SK-MEL-5 (cell line): ENCODE data around the gene COX4I1. TPM values are rescaled to one million over a fixed set of nuclear protein-coding genes. Genes with fewer than 3 reads are reported as not detected.
"Not testable (repeated sequence)": the region's sequence is repeated elsewhere in the genome, so short reads cannot be mapped to it uniquely, and the experiment has no call there.

ENCODE experiments used
- DNase-seq: peaks from one replicate; pipeline ENCODE4 v3.0.0-alpha.2; 2016; ENCODE audit warnings: low read depth, low spot score
- in situ Hi-C: cut with HindIII; loops from 2 replicates; pipeline ENCODE4 v1.10.0; 2016; ENCODE audit warnings: low sequenced_read_pairs, high pct_unique_total_duplicates, low pct_unique_long_range_greater_than_20kb
- total RNA-seq: library from RNA; depleted of rRNA; stranded (reverse); fragments of >200 nt; shearing (Covaris generic); gene quantifications from 2 replicates; pipeline ENCODE4 v1.2.3, GENCODE V29; 2014

Gene COX4I1
- total RNA-seq, 1 experiment from 2014 or later, result 696 TPM

- DNase-seq, result no peak
- in situ Hi-C loops, result no loop called here
Observed at GRCh38 chr16:85788819-85789218, 10.7 kb upstream of the COX4I1 start.

GRCh38 chr16:85789773-85790172 lies 9.7 kb upstream of the COX4I1 start:
- DNase-seq, result no peak
- in situ Hi-C loops, result no loop called here

DNA sequence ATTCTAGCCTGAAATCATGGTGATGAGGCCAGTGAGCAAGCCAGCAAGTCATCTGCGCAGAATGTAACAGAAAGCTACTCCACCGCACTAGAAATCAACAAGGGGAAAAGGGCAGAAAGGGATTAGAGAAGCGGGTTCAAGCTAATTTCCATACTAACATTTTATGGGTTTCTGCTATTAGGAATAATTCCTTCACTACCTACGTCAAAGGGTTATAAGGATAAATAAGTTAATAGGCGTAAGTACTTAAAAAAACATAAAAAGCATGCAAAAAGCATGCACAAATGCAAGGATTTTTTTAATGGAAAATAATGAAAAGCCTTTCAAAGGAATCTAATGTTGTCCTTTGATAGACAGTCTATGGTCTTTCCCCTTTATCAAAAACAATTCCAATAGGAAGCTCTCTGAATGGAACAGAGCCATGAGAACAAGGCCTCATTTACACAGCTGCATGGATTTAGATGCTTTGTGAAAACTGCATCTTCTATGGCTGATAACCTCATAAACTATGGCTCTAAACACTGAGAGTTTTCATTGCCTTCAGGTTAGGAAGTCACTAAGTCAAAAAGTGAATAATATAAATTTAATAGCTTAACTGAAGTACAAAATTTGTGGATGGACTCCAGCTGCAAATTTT lies 5.7 kb upstream of the COX4I1 start:
- no peak for DNase-seq
- in situ Hi-C loops, result no loop called here

DNA sequence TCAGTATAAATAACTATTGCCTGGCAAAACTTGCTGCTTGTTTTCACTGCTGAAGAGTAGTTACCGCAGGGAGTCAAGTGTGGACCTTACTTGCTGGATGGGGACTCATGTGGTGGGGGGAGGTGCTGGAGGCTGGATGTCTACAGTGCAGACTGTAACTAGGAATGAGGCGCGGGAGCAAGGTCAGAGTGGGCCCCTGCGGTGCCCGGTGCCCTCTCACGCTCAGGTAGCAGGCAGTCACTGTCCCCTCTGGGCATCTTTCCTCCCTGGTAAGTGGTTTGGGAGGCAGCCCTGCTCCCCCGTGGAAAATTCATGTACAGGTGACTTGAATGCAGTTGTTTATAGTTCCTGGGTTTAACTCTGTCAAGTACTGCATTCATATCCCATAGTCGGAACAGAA lies 4.8 kb upstream of the COX4I1 start:
- no peak for DNase-seq
- in situ Hi-C loops, result no loop called here

- in situ Hi-C loops, result no loop called here
- no peak for DNase-seq
Observed at GRCh38 chr16:85796152-85796551, 3.3 kb upstream of the COX4I1 start.

DNA sequence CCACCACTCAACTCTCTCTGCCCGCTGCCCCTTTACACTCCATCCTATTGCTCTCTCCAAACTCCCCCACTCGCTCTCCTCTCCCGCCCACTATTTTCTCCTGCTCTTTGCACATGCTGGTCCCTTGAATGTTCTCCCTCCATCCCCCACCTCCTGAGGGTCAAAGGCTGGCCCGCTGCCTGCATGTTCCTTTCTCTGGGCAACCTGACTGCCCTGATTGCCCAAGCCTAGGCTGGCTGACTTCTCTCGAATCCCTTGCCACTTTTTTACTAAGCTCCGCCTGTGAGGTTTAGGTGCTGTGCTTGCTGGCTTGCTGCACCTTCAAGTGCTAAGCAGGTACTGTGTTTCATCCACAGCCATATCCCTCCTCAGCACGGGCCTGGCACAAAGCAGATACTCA lies 2.9 kb upstream of the COX4I1 start:
- in situ Hi-C loops, result no loop called here
- DNase-seq, result no peak

- DNase-seq, result no peak
- in situ Hi-C loops, result no loop called here
Observed at GRCh38 chr16:85798283-85798776, 1.2 kb upstream of the COX4I1 start.

GRCh38 chr16:85798901-85799496 lies 496 bp upstream of the COX4I1 start:
- in situ Hi-C loops, result no loop called here
- DNase-seq, result no peak

- in situ Hi-C loops, result no loop called here
- DNase-seq, result no peak
Observed at GRCh38 chr16:85800321-85800669, 800 bp downstream of the COX4I1 start.

GRCh38 chr16:85803570-85803969 lies 4.1 kb downstream of the COX4I1 start:
- DNase-seq, result no peak
- in situ Hi-C loops, result no loop called here

DNA sequence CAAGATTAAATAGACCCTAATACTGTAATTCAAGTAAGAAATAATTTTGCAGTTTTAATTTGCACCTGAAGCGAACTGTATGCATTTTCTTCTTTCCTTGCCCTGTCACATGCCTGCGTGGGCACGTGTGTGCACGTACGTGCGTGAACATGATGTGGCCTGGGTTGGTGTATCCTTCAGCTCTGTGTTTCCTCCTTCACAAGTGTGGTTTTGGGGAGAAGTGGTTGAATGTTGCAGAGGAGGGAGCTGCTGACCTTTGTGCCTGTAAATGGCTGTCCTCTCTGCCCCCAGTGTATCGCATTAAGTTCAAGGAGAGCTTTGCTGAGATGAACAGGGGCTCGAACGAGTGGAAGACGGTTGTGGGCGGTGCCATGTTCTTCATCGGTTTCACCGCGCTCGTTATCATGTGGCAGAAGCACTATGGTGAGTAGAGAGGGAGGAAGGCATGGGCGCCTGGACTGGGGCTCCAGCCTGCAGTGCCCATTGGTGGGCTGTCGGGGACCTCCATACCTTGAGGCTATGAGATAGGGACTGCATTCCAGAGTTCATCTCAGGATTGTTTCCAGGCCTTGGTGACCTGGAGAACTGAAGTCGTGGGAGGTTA lies 6.0 kb downstream of the COX4I1 start:
- in situ Hi-C loops, result no loop called here
- no peak for DNase-seq

- in situ Hi-C loops, result no loop called here
- DNase-seq, result no peak
Observed at GRCh38 chr16:85806539-85806938, 7.0 kb downstream of the COX4I1 start.

- in situ Hi-C loops, DNase-seq: not testable (repeated sequence)
Observed at GRCh38 chr16:85807340-85807739, 7.8 kb downstream of the COX4I1 start.

GRCh38 chr16:85808104-85808503 lies 8.6 kb downstream of the COX4I1 start:
- DNase-seq, in situ Hi-C loops: not testable (repeated sequence)

DNA sequence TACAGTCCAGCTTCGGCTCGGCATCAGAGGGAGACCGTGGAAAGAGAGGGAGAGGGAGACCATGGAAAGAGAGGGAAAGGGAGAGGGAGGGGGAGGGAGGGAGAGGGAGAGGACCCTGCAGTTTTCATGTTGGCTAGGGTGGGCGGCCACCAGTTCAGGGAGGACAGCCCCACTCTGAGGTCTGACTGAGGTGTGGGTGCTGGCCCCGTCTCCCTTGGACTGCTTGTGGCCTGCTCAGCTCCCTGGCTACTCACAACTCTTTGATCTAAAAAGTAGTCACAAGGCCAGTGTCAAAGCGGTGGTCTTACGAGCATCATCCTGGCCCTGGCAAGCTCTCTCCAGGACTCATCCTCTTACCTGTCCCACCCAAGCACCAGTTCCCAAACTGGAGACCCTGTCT lies 9.4 kb downstream of the COX4I1 start:
- no peak for DNase-seq
- in situ Hi-C loops, result no loop called here

GRCh38 chr16:85809645-85810044 lies 10.2 kb downstream of the COX4I1 start:
- DNase-seq, result no peak
- in situ Hi-C loops, result no loop called here

DNA sequence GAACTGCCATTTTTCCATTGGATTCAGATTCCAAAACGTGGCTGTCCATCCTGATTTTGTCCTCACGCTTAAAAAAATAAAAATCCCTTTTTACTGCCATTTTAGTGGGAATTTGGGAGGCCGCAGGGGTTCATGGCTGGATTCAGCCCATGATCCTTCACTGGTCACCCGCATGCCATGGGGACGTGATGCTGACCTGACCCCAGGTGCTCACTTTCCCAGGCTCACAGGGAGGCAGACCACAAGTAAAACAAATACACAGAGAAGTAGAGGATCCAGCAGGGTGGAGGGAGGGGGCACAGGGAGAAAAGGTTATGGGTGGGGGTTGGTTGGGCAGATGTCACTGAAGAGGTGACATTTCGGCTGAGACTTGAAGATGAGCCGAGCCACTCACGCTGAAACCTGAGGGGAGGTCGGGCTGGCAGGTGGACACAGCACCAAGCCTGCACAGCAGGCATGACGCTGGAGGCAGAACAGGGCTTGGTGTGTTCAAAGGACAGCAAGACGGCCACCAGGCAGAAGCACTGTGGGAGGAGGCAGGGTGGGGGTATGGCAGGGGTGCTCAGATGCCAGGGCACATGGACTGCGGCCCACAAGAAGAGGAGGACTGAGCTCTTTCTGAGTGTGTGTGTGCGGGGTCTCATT lies 10.7 kb downstream of the COX4I1 start:
- in situ Hi-C loops, result no loop called here
- no peak for DNase-seq

- in situ Hi-C loops, result no loop called here
- no peak for DNase-seq
Observed at GRCh38 chr16:85810742-85811115, 11.2 kb downstream of the COX4I1 start.
